NCI-H1105 (cell line): ENCODE measurements around the gene HSDL1.

Source experiments
- DNase-seq: peaks from one replicate; lab custom pipeline; 2025; lab: John Stamatoyannopoulos, UW

HSDL1 gene

GRCh38 chr16:84082110-84082509 lies 62.9 kb downstream of the HSDL1 start:
- no peak for DNase-seq

DNA sequence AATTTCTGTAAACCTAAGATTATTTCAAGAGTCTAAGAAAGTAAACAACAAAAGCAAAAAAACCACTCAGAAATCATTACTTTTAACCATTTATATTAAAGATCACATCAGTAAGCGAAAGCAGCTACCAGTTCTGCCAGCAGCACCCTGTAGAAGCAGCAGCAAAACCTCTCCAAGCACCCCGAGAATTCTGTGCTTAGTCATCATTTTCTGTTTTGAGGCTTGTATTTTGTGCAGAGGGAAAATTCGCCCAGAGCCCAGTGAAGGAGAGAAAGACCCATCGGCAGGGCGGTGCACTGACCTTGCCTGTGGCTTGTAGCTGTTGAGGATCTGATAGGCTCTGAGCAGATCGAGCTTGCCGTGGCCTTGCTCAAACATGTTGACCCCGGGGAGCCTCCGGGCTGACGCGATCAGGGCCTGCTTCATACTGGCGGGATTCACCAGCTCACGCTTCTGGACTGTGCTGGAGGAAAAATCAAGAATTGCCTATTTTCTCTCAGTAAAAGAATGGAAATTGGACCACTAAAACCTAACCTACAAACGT lies 63.5 kb downstream of the HSDL1 start:
- no peak for DNase-seq

DNA sequence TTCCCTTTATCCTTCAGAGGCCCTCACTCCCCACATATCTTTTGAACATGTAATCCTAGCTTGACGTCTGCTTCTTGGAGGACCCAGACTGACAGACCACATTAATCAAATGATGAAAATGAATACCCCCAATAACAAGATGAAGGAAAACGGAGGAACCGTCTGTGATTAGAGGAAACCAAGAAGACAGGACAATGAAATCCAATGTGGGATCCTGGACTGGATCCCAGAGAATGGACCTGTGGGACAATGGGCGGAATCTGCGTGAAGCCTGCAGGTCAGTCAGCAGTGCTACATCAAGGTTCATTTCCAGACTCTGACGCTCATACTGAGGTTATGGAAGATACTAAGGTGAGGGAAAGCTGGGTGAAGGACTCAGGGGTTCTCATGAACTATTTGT lies 64.2 kb downstream of the HSDL1 start:
- DNase-seq = no peak

DNA sequence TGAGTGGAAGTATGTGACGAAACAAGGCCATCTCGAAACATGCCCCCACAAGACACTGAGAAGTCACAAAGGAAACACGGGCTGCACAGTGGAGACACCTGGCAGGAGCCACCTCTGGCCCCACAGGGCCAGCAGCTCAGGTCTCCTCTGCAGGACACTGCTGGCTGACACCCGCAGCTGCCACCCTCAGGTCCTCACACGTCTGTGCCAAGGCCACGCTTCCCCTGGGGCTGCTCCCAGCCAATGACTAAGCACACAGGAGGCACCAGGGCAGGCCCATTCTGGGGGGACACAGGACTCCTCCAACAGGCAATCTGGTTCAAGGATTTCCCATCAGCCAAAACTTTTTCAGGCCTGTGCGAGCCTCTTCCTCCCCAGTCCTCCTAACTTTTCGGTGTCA lies 64.6 kb downstream of the HSDL1 start:
- DNase-seq = no peak

- DNase-seq = no peak
Measured at GRCh38 chr16:84079664-84080063, 65.3 kb downstream of the HSDL1 start.

- DNase-seq = no peak
Measured at GRCh38 chr16:84075376-84075775, 69.6 kb downstream of the HSDL1 start.

GRCh38 chr16:84074721-84075120 lies 70.3 kb downstream of the HSDL1 start:
- no peak for DNase-seq
